ENCODE data around the gene CYP8B1. TPM values are rescaled to one million over a fixed set of nuclear protein-coding genes. Genes with fewer than 3 reads are reported as not detected.

CYP8B1 gene, protein sequence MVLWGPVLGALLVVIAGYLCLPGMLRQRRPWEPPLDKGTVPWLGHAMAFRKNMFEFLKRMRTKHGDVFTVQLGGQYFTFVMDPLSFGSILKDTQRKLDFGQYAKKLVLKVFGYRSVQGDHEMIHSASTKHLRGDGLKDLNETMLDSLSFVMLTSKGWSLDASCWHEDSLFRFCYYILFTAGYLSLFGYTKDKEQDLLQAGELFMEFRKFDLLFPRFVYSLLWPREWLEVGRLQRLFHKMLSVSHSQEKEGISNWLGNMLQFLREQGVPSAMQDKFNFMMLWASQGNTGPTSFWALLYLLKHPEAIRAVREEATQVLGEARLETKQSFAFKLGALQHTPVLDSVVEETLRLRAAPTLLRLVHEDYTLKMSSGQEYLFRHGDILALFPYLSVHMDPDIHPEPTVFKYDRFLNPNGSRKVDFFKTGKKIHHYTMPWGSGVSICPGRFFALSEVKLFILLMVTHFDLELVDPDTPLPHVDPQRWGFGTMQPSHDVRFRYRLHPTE
- total RNA-seq, result not detected
- long read RNA-seq, result 0 reads

DNA sequence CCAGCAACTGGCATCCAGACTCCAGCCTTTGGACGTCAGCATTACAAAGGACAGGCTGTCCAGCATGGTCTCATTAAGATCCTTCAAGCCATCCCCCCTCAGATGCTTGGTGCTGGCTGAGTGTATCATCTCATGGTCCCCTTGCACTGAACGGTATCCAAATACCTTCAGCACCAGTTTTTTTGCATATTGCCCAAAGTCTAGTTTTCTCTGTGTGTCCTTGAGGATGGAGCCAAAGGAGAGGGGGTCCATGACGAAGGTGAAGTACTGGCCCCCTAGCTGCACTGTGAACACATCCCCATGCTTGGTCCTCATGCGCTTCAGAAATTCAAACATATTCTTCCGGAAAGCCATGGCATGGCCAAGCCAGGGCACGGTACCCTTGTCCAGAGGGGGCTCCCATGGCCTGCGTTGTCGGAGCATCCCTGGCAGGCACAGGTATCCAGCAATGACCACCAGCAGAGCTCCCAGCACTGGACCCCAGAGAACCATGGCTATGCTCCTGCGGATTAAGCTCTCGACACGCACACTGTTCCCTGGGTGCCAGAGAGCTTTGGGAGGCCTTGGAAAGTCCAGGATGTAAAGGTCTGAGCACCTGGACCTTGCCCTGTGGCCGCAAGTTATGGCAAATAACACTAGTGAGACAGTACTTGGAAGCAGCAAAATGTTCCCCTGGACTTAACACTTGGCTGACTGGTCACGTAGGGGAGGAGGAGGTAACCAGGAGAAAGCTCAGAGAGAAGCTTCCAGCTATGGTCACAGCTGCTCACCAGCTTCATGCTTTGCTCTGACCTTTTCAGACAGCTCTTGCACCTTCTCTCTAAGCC is at the start of gene CYP8B1:
CYP8B1 (minus strand) TSS at position 555 of the 827 bp plus-strand sequence; CDS start at position 492, 63 bp downstream.
- no peak for DNase-seq
- intact Hi-C loops (cut with DNase I), result no loop called here
- no peak for ATAC-seq (ENCODE audit: poor library complexity)

DNA sequence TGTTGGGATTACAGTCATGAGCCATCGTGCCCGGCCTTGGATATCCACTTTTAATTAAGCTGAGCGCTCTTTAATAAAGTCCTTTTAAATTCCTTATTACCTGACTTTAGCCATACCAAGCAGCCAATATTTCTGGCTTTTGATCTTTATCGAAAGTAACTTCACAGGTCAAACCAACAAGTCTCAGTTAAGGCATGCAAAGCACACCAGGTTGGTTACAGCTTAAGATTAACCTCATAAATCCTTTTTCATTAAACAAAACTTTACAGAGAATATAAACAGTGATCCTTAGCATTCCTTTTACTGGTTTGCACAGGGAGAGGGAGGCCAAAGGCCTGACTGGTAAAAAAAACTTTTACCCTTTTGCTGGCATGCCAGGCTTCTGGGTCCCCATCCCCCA is 47.9 kb upstream of the CYP8B1 start:
- intact Hi-C loops (cut with DNase I), result no loop called here
- no peak for ATAC-seq (ENCODE audit: poor library complexity)
- no peak for DNase-seq

DNA sequence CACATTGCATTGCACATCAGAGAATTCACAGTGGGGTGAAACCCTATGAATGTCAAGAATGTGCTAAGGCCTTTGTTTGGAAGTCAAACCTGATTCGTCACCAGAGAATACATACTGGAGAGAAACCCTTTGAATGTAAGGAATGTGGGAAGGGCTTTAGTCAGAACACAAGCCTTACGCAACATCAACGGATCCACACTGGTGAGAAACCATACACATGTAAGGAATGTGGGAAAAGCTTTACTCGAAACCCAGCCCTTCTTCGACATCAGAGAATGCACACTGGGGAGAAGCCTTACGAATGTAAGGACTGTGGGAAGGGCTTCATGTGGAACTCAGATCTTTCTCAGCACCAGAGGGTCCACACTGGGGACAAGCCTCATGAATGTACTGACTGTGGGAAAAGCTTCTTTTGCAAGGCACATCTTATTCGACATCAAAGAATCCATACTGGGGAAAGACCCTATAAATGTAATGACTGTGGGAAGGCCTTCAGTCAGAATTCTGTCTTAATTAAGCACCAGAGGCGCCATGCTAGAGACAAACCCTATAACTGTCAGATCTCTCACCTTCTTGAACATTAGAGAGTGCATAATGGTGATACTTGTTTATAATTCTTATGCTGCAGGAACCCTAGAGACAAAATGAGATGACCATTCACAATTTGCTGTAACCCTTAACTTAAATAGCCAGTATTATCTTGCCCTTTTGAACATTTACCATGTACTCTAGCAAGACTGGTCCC is 39.3 kb upstream of the CYP8B1 start:
- intact Hi-C loops (cut with DNase I), result no loop called here
- ATAC-seq (ENCODE audit: poor library complexity), result no peak
- no peak for DNase-seq

DNA sequence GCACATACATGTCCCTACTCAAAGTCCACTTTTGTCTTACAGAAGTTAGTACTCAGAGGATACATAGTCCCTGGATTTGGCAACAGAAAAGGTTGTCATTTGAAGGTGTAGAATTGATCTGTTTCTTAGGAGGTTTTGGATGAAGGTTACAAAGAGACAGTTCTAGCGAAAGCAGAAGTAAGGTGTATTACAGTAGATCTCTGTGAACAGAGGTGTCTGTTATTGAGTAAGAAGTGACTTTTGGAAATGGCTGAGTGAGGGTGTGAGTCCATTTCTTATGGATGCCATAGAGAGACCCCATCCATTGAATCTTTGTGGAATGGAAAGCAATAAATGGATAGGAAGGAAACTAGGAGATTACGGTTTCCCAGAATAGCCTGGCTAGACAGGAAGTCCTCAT is 35.9 kb upstream of the CYP8B1 start:
- ATAC-seq (ENCODE audit: poor library complexity) (no peak), DNase-seq (no peak)
- intact Hi-C loops (cut with DNase I), result no loop called here

DNA sequence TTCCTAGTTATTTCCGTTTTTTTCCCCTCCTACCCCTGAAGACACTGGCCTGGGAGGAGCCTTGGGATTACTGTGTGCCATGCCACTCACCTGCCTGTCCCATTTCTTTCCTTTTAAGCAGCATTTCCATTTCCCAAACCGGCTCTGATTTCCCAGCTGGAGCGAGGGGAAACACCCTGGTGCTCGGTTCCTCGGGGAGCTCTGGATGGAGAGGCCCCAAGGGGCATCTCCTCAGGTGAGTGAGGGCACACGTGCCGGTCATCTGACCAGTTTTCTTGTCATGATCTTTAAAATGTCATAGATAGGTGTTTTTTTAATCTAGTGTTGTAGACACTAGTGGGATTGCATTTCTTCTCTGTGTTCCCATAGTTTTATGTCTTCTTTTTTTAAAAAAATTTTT is 33.0 kb upstream of the CYP8B1 start:
- no peak for ATAC-seq (ENCODE audit: poor library complexity)
- intact Hi-C loops (cut with DNase I), result no loop called here
- no peak for DNase-seq

DNA sequence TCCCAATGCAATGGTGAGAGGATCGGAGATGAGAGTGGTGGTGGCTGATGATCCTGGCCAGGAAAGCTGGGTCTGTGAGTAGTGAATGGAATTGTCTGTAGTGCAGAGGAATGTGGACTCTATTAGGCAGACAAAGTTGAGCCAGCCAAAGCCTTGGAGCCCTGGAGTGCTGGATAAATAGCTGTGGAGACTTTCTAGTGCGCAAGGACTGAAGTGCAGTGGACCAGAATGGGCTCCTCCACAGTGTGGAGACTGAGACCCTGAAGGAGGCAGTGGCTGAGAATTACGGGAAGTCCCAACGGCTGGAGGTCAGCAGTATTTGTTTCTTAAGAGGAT is 31.1 kb upstream of the CYP8B1 start:
- intact Hi-C loops (cut with DNase I), result no loop called here
- no peak for DNase-seq
- peak; percentile 28 for ATAC-seq (ENCODE audit: poor library complexity)

DNA sequence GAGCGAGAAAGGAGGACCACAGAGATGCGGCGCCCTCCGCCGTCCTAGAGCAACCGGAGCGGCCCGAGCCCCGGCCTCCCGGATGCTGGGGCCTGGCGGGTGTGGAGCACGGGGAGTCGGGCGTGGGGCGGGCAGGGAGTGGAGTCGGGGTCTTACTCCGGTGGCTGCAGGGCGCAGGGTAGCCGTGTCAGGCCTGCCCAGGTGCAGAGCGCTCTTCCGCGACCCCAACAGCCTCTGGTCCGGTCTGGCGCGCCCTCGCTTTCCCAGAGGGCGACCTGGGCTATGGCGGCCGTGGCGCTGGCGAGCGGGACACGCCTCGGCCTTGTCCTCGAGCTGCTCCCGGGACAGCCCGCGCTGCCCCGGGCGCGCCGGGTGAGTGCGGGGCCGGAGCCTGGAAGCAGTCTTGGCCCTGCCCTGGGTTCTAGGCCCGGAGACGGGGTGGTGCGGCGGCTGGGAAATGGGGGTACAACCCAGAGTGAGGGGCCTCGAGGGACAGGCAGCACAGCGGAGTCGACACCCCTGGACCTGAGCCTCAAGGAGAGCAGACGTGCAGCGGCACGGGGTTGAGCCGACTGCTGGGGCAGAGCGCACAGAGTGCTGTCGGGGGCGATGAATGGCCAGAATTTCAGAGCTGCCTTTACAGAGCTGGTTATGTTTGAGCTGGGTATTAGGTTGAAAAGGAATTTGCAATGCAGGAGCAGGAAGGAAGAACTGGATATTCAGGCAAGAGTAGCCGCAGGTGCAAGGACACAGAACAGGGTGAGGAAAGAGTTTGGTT is 30.6 kb upstream of the CYP8B1 start, which contains the start of gene ZNF662:
ZNF662 (plus strand) TSS at position 73 of the 778 bp plus-strand sequence. CDS start 1,973 bp downstream, outside the sequence.
- ATAC-seq (ENCODE audit: poor library complexity), result peak; percentile 93
- peak; percentile 71 for DNase-seq
- intact Hi-C loops (cut with DNase I), result no loop called here

DNA sequence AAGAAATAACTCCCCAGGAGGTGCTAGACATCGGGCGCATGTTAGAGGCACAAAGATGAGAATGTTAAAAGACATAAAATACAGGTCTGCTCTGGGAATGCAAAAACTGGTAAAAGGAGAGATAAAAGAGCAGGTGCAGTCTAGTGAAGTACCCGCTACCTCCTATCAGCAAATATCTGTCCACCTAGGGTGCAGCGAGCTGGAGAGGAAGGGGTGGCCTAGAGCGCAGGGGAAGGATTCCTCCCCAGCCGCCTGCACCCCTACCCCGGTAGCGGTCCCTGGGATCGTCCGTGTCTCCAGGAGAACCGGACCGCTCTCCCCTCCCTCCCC is 30.0 kb upstream of the CYP8B1 start:
- ATAC-seq (ENCODE audit: poor library complexity), result no peak
- DNase-seq, result no peak
- intact Hi-C loops (cut with DNase I), result no loop called here

DNA sequence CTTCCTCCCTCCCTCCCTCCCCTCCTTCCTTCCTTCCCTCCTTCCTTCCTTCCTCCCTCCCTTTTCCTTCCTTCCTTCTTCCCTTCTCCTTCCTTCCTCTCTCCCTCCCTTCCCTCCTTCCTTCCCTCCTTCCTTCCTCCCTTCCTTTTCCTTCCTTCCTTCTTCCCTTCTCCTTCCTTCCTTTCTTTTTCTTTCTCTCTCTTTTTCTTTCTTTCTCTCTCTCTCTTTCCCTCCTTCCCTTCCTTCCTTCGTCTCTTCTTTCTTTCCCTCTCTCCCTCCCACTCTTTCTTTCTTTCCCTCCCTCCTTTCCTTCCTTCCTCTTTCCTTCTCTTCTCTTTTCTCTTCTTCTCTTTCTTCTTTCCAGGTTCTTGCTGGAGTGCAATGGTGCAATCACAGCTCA is 28.4 kb upstream of the CYP8B1 start:
- ATAC-seq (ENCODE audit: poor library complexity) (no peak), DNase-seq (no peak)
- intact Hi-C loops (cut with DNase I), result no loop called here

DNA sequence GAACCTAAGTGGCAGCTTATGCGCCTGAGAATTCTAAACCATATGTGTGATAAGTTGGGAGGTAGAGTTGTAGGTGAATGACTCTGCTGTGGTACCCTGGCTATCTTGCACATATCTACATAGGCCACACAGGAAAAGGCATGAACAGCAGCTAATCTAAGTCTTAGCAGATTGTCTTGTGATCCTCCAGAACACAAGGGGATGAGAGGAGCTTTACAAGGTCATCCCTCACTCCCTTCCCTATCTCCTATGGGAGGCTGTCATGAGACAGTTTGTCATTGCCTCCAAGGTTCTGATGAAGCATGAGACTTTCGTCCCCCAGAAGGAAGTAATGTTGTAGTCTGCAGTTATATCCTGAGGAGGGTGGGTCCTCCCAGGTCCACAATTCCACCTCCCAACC is 26.6 kb upstream of the CYP8B1 start:
- no peak for DNase-seq
- intact Hi-C loops (cut with DNase I), result no loop called here
- no peak for ATAC-seq (ENCODE audit: poor library complexity)

DNA sequence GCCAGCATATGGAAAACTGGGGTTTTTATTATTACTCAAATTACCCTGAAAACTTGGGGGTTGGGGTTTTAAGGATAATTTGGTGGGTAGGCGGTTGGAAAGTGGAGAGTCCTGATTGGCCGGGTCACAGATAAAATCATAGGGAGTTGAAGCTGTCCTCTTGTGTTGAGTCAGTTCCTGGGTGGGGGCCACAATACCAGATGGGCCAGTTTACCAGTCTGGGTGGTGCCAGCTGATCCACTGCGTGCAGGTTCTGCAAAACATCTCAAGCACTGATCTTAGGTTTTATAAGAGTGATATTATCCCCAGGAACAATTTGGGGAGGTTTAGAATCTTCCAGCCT is 25.4 kb upstream of the CYP8B1 start:
- DNase-seq (no peak), ATAC-seq (ENCODE audit: poor library complexity) (no peak)
- intact Hi-C loops (cut with DNase I), result no loop called here

DNA sequence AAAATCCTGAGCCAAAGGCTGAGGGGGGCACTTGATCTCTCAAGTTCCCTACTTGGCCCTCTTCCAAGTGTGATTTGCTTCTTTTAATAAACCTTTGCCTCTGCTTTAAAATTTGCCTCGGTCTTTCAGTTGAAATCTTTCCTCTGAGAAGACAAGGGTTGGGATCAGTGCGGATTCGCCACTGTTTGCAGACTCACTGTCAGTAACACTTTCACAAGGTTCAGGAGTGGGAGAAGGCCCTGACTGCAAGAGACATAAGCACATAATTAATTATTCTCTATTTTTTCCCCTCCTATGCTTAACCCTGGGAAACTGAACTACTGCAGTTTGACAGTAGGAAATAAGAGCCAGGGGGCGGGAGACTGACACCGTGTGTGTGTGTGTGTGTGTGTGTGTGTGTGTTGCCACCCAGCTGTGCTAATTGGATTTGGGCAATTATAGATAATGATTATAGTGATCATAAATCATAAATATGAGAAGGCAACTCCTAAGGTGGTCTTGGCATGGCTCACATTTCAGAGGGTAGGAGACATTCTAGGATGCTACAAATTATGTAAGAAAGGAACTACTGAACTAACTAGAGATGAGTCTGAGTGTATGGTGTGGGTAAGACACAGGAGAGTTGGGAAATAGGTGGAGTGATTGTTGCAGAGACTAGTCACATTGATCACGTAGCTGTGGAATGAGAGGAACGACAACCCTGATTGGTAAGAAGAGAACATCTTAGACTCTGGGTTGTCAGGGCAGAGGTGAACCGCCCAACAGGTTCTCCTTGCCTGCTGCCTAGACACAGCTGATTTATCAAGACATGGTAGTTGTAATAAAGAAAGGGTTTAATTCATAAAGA is 24.8 kb upstream of the CYP8B1 start:
- ATAC-seq (ENCODE audit: poor library complexity) (no peak), DNase-seq (no peak)
- intact Hi-C loops (cut with DNase I), result no loop called here

DNA sequence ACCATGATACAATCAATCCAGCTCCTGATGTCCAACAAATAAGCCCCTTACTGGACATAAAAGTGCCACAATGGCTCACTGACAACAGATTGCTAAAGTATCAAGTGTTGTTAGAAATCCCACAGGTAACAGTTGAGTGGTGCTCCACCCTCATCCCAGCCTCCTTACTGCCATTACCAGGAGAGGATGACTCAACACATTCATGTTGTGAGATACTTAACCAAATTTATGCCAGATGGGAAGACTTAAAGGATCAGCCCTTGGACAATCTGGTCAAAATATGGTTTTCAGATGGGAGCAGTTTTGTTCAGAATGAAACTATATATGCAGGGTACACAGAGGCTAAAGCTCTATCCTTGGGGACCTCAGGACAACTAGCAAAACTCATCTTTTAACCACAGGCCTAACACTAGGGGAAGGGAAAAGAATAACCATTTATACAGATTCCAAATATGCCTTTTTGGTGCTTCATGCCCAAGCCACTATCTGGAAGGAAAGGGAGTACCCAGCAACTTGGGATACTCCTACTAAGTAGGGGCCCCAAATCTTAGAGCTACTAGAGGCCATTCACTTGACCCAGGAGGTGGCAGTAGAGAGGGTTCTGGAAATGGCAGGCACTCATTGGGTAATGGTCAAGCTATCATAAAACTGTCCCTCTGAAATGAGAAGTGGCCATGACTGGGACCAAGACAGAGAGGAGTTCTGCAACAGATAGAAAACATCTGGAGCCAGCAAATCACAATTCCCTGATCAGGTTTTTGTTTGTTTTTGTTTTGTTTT is 23.4 kb upstream of the CYP8B1 start:
- no peak for DNase-seq
- intact Hi-C loops (cut with DNase I), result no loop called here
- ATAC-seq (ENCODE audit: poor library complexity), result no peak

DNA sequence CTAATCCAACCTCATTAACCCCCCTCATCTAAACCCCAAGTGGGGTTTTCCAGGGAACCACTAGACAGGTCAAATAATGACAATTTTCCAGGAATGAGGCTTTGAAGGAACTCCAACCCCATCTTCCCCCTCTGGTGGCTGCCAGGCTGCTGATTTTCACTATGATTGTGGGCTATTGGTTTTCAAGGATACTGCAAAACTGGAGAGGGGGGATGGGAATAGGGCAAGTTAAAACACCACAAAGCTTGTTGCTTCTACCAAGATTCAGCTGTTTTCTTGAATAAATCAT is 19.8 kb upstream of the CYP8B1 start:
- ATAC-seq (ENCODE audit: poor library complexity) (no peak), DNase-seq (no peak)
- intact Hi-C loops (cut with DNase I), result no loop called here

DNA sequence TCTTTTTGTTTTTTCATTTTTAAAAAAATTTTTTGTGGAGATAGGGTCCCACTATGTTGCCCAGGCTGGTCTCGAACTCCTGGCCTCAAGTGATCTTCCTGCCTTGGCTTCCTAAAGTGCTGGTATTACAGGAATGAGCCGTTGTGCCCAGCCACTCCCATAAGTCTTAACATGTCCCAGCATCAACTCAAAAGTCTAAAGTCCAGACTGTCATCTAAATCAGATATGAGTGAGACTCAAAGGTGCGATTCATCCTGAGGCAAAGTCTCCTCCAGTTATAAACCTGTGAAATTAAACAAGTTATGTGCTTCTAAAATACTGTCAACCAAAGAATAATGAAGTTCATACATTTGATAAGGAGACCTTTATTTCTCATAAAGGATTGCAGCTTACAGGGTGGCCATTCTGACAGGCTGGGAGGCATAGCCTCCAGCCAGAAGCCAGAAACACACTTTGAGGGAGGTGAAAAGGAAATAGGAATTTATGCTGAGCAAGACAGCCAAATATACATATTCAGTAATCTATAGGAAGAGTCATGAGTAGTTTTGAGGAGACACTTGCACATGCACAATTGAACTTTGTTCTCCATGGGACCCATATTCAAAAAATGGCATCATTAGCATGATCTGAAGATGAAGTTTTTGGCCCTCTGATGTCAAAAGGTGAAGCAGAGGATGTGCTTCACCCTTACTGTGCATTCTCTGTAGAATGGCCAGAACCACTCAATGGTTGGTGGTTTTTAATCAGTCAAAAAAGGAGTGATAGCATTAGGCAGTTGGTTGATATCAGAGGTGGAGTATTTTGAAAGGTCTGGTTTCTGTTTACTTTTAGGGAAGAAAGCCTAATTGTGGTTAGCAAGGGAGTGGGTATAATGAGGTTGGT is 19.3 kb upstream of the CYP8B1 start:
- DNase-seq (no peak), ATAC-seq (ENCODE audit: poor library complexity) (no peak)
- intact Hi-C loops (cut with DNase I), result no loop called here

DNA sequence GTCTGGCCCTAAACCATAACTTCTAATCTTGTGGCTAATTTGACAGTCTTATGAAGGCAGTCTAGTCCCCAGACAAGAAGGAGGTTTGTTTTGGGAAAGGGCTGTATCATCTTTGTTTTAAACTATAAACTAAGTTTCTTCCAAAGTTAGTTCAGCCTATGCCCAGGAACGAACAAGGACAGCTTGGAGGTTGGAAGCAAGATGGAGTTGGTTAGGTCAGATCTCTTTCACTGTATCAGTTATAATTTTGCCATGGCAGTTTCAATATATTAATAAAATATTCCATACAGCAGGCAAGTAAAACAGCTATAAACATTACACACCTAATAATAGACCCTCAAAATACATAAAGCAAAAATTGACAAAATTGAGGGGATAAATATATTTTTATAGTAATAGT is 17.1 kb upstream of the CYP8B1 start:
- intact Hi-C loops (cut with DNase I), result no loop called here
- ATAC-seq (ENCODE audit: poor library complexity), result no peak
- DNase-seq, result no peak

All from Right ventricle myocardium superior (tissue), 1 donor.